ENCODE measurements around the gene CMTM8.

DNA sequence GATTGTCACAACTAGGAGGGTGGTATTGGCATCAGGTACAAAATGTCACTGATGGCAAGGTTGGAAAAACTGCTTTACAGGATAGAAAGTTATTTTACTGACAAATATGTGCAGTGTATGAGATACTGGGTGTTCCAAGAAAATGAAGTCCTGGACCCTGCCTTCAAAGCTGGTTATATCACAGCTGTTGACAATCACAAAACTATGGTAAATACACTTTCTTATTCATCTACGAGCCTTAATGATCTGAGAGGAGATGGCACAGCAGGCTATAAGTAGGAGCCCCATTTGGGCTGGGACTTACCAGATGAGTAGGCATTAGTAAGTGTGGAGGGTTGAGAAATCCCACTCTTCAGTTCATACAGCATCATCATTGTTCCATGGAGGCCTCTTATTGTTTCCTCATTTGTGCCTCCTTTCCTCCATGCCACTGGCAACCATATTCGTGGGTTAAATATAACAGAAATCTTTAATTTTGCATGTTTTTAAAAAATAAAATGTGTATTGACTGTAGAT, 66.9 kb downstream of the CMTM8 start:
- TF ChIP-seq REST (IDR thresholded peaks at IDR 0.05; ENCODE audit: insufficient read depth in 1 of 2, low read depth in 2 of 2, low read length in 2 of 2) (no peak), POLR2AphosphoS5 (IDR thresholded peaks at IDR 0.05; ENCODE audit: low read depth, low read length) (no peak), SIN3A (IDR thresholded peaks at IDR 0.05; ENCODE audit: borderline replicate concordance, insufficient read depth, low read length) (no peak), TAF1 (IDR thresholded peaks at IDR 0.05; ENCODE audit: borderline replicate concordance, insufficient read depth, low read length) (no peak), FOXP2 (optimal IDR thresholded peaks at IDR 0.05; ENCODE audit: borderline replicate concordance, extremely low read depth, extremely low read length, insufficient read depth) (no peak)
